Stomach (tissue), 4 donors: Measurements from ENCODE around the gene PLA2G5.

Experiments
- EP300 ChIP-seq: sonication (generic); formaldehyde crosslinking; IDR thresholded peaks from one replicate; pipeline ENCODE4 v1.6.1; 2017; ENCODE audit warnings: antibody characterized with exemption
- POLR2A ChIP-seq, 4 donors: fragments of 450-650 bp; IDR thresholded peaks; one replicate each; pipeline ENCODE4 v1.6.1; 2016; ENCODE audit warnings: antibody characterized with exemption in 4 of 4, control low read depth in 2 of 4, mild to moderate bottlenecking in 1 of 4, moderate library complexity in 1 of 4
- TF ChIP-seq, protein P1 (sequence below), 7 experiments: fragments of 450-650 bp in 4 of 7; fragments of 200-600 bp in 3 of 7; sonication (generic) in 3 of 7; IDR thresholded peaks; one replicate each; pipeline ENCODE4 v1.5.1; 2016 to 2019; ENCODE audit warnings: antibody characterized with exemption in 7 of 7, control low read depth in 2 of 7, mild to moderate bottlenecking in 1 of 7

DNA sequence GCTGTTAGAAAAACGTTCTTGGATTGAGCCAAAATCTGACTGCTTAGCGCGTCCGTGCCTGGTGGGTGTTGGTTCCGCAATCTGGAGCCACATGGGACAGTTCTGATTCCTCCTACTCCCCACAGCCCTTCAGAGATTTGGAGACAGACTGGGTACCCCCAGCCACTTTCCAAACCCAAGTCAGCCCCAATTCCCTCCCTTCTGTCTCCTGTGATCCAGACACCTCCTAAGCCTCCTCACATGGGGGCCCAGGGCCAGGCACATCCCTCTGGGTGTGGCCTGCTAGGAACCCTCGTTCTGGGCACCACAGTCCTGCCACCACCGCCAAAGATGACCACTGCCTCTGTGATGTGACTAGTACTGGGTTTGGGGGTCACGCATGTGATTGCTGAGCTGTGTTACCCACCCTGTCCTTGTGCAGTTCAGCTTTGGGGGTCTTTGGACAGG, 4.8 kb downstream of the PLA2G5 start:
- TF ChIP-seq, protein P1, sequence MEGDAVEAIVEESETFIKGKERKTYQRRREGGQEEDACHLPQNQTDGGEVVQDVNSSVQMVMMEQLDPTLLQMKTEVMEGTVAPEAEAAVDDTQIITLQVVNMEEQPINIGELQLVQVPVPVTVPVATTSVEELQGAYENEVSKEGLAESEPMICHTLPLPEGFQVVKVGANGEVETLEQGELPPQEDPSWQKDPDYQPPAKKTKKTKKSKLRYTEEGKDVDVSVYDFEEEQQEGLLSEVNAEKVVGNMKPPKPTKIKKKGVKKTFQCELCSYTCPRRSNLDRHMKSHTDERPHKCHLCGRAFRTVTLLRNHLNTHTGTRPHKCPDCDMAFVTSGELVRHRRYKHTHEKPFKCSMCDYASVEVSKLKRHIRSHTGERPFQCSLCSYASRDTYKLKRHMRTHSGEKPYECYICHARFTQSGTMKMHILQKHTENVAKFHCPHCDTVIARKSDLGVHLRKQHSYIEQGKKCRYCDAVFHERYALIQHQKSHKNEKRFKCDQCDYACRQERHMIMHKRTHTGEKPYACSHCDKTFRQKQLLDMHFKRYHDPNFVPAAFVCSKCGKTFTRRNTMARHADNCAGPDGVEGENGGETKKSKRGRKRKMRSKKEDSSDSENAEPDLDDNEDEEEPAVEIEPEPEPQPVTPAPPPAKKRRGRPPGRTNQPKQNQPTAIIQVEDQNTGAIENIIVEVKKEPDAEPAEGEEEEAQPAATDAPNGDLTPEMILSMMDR (IDR thresholded peaks at IDR 0.05), result no peak
- TF ChIP-seq EP300 (no peak), POLR2A (IDR thresholded peaks at IDR 0.05) (no peak)
